K562 (cell line): ENCODE data around the gene PRDM2. TPM values are rescaled to one million over a fixed set of nuclear protein-coding genes. Genes with fewer than 3 reads are reported as not detected.

Experiments used
- ATAC-seq: fragments of 200-7000 bp; cut with Tn5 transposase; 3 replicates; pipeline ENCODE4 v1.9.1; 2020; ENCODE audit warnings: moderate library complexity
- BruUV-seq: library from RNA; stranded (reverse); fragments of 400-500 nt; replicated peaks from 2 replicates; lab custom pipeline; 2021; lab: Mats Ljungman, UMichigan
- CTCF ChIA-PET: fragments of 300-600 bp; formaldehyde crosslinking; extraction: SDS; loops from one replicate; lab custom pipeline; 2021; ENCODE audit warnings: low intra/inter-chr PET ratio; lab: Yijun Ruan, JAX
- POLR2A ChIA-PET: fragments of 300-600, 350-650 bp; sonication (Branson Sonifier 250); formaldehyde crosslinking; extraction: SDS; loops from one replicate; lab custom pipeline; 2021; ENCODE audit warnings: antibody characterized with exemption, inconsistent platforms; lab: Yijun Ruan, JAX
- DNase-seq, 4 experiments: peaks; one replicate each; pipeline versions ENCODE4 v3.0.0 to v3.0.0-alpha.2; 2011 to 2018; ENCODE audit warnings: low spot score in 3 of 4, mixed read lengths in 3 of 4; ENCODE audit errors: extremely low read depth in 1 of 4
- FAIRE-seq: peaks from 2 replicates; lab custom pipeline; 2011; peaks lifted over from hg19 to GRCh38; lab: Jason Lieb, UNC
- H2AFZ ChIP-seq: 2 replicates; pipeline ENCODE4 v1.6.0; 2011; ENCODE audit warnings: low read depth, low read length, control low read depth, inconsistent platforms
- H3K27ac ChIP-seq: fragments of 200-600 bp; 3 replicates; pipeline ENCODE4 v1.8.0; 2011; ENCODE audit warnings: low read depth, mild to moderate bottlenecking, control low read depth, inconsistent platforms, low read length, moderate library complexity, mixed read lengths; ENCODE audit errors: extremely low read depth
- H3K27me3 ChIP-seq, 2 experiments: fragments of 300-600 bp in 1 of 2; 2 replicates in 1 of 2; 3 replicates in 1 of 2; pipeline versions ENCODE4 v1.6.0 to v1.8.0; 2011; ENCODE audit warnings: inconsistent platforms in 2 of 2, low read length in 2 of 2, mild to moderate bottlenecking in 1 of 2, mixed read lengths in 1 of 2, moderate library complexity in 1 of 2; ENCODE audit not compliant: control insufficient read depth in 2 of 2, insufficient read depth in 2 of 2
- H3K36me3 ChIP-seq: fragments of 300-600 bp; 3 replicates; pipeline ENCODE4 v1.8.0; 2011; ENCODE audit warnings: mild to moderate bottlenecking, low read length, inconsistent platforms; ENCODE audit not compliant: control insufficient read depth, insufficient read depth
- H3K4me1 ChIP-seq, 2 experiments: fragments of 200-600 bp in 1 of 2; replicated peaks in 1 of 2; 2 replicates in 1 of 2; 3 replicates in 1 of 2; pipeline versions ENCODE4 v1.5.1 to v1.8.0; 2011; ENCODE audit warnings: inconsistent platforms in 2 of 2, low read length in 2 of 2, mild to moderate bottlenecking in 1 of 2, mixed read lengths in 1 of 2, moderate library complexity in 1 of 2; ENCODE audit not compliant: control insufficient read depth in 2 of 2, insufficient read depth in 2 of 2
- H3K4me2 ChIP-seq: 2 replicates; pipeline ENCODE4 v1.6.1; 2011; ENCODE audit warnings: low read length, control low read depth, inconsistent platforms, mixed read lengths; ENCODE audit not compliant: insufficient read depth
- H3K4me3 ChIP-seq: fragments of 200-600 bp; sonication (generic), shearing (Covaris generic); 2 replicates; pipeline ENCODE4 v1.5.1; 2016; ENCODE audit warnings: control low read depth, inconsistent platforms
- H3K79me2 ChIP-seq: fragments of 200-600 bp; 3 replicates; pipeline ENCODE4 v1.8.0; 2011; ENCODE audit warnings: low read length, inconsistent platforms; ENCODE audit not compliant: control insufficient read depth, insufficient read depth
- H3K9ac ChIP-seq, 2 experiments: 2 replicates each; pipeline versions ENCODE4 v1.6.0 to v1.6.1; 2011; ENCODE audit warnings: low read depth in 2 of 2, low read length in 2 of 2, control low read depth in 1 of 2, inconsistent platforms in 1 of 2, mild to moderate bottlenecking in 1 of 2, mixed read lengths in 1 of 2; ENCODE audit not compliant: insufficient read depth in 1 of 2
- H3K9me1 ChIP-seq: one replicate; pipeline ENCODE4 v1.6.0; 2011; ENCODE audit warnings: inconsistent platforms, mild to moderate bottlenecking, low read length, moderate library complexity; ENCODE audit not compliant: control insufficient read depth, insufficient read depth
- H3K9me3 ChIP-seq: replicated peaks from 2 replicates; pipeline ENCODE4 v1.5.1; 2011; ENCODE audit warnings: low read depth, low read length, inconsistent platforms; ENCODE audit not compliant: control insufficient read depth, insufficient read depth
- H4K20me1 ChIP-seq: replicated peaks from 2 replicates; pipeline ENCODE4 v1.6.1; 2011; ENCODE audit warnings: low read length, inconsistent platforms, mixed read lengths; ENCODE audit not compliant: control insufficient read depth, insufficient read depth
- CBFA2T2 ChIP-seq: fragments of 450-650 bp; conservative IDR thresholded peaks from 2 replicates; pipeline ENCODE4 v1.6.1; 2017; ENCODE audit warnings: mild to moderate bottlenecking
- CREB3L1 ChIP-seq: fragments of 450-650 bp; IDR thresholded peaks from 2 replicates; pipeline ENCODE4 v1.6.1; 2014; ENCODE audit warnings: low read depth, mild to moderate bottlenecking, moderate library complexity, borderline replicate concordance
- CTCF ChIP-seq, 3 experiments: IDR thresholded peaks in 2 of 3; conservative IDR thresholded peaks in 1 of 3; 2 replicates each; pipeline ENCODE4 v1.5.1; 2011 to 2012; ENCODE audit warnings: low read length in 3 of 3, mild to moderate bottlenecking in 3 of 3, control low read depth in 2 of 3, improper control_type of control experiment in 1 of 3, inconsistent platforms in 1 of 3, low read depth in 1 of 3, mixed read lengths in 1 of 3, moderate library complexity in 1 of 3; ENCODE audit not compliant: insufficient read depth in 2 of 3
- ESRRA ChIP-seq: fragments of 450-650 bp; IDR thresholded peaks from 2 replicates; pipeline ENCODE4 v1.6.1; 2014; ENCODE audit warnings: low read depth, mild to moderate bottlenecking, moderate library complexity, borderline replicate concordance
- ETS2 ChIP-seq: IDR thresholded peaks from 2 replicates; pipeline ENCODE4 v1.6.1; 2016; ENCODE audit warnings: borderline replicate concordance, missing genetic modification characterization, mild to moderate bottlenecking, moderate library complexity, missing compliant biosample characterization; ENCODE audit not compliant: poor library complexity, severe bottlenecking
- GATA2 ChIP-seq: sonication (generic); formaldehyde crosslinking; IDR thresholded peaks from 2 replicates; pipeline ENCODE4 v1.4.0; 2020; ENCODE audit warnings: mild to moderate bottlenecking, missing genetic modification reagents
- KLF1 ChIP-seq: fragments of 450-650 bp; IDR thresholded peaks from 2 replicates; pipeline ENCODE4 v1.6.1; 2016; ENCODE audit warnings: missing genetic modification characterization, missing compliant biosample characterization
- MCM3 ChIP-seq: fragments of 450-650 bp; IDR thresholded peaks from 2 replicates; pipeline ENCODE4 v1.6.1; 2016
- MECOM ChIP-seq: fragments of 250-450 bp; sonication (Bioruptor Pico); IDR thresholded peaks from 2 replicates; pipeline ENCODE4 v1.8.0; 2022; ENCODE audit warnings: inconsistent platforms
- MTA2 ChIP-seq: fragments of 450-650 bp; IDR thresholded peaks from 2 replicates; pipeline ENCODE4 v1.6.1; 2016; ENCODE audit warnings: low read depth
- NCOR1 ChIP-seq: fragments of 450-650 bp; IDR thresholded peaks from 2 replicates; pipeline ENCODE4 v1.6.1; 2016; ENCODE audit warnings: mild to moderate bottlenecking, moderate library complexity
- SIN3A ChIP-seq, 2 experiments: fragments of 150-350 bp in 1 of 2; IDR thresholded peaks; 2 replicates each; pipeline ENCODE4 v1.6.1; 2011 to 2016; ENCODE audit warnings: borderline replicate concordance in 2 of 2, low read depth in 2 of 2, low read length in 2 of 2, mild to moderate bottlenecking in 2 of 2, moderate library complexity in 2 of 2; ENCODE audit not compliant: control insufficient read depth in 1 of 2
- SMARCA5 ChIP-seq: fragments of 450-650 bp; IDR thresholded peaks from 2 replicates; pipeline ENCODE4 v1.6.1; 2016
- ZNF408 ChIP-seq: fragments of 250-450 bp; sonication (Bioruptor Pico); IDR thresholded peaks from 2 replicates; pipeline ENCODE4 v1.4.0; 2020; ENCODE audit warnings: low read depth, mild to moderate bottlenecking, moderate library complexity
- ZNF830 ChIP-seq: fragments of 250-450 bp; sonication (Bioruptor Pico); IDR thresholded peaks from 2 replicates; pipeline ENCODE4 v1.5.0; 2021; ENCODE audit warnings: mild to moderate bottlenecking
- WGBS: fragments of 100-300 bp; shearing (Covaris generic); methylation state at CpG from one replicate; pipeline ENCODE4 v1.1.6; 2016; ENCODE audit warnings: low coverage, mixed read lengths; ENCODE audit not compliant: insufficient coverage; ENCODE audit errors: missing lambda C conversion rate; 5-methylcytosine and 5-hydroxymethylcytosine counted together
- in situ Hi-C: fragments of 300-500 bp; cut with MboI; formaldehyde crosslinking; loops from 4 replicates; pipeline ENCODE4 v1.15.0; 2018; ENCODE audit warnings: inconsistent platforms, mixed read lengths
- intact Hi-C: fragments of 100-400 bp; cut with micrococcal nuclease; formaldehyde crosslinking; loops from 2 replicates; pipeline ENCODE4 v1.14.2; 2022
- polyA plus RNA-seq, 8 experiments: library from polyadenylated mRNA; depleted of rRNA in 4 of 8; stranded (reverse) in 5 of 8; unstranded in 3 of 8; fragments of >200 nt; fragmentation: Nextera tagmentation in 2 of 8; fragmentation: Illumina TruSeq in 1 of 8; extraction: Ambion mirVana in 2 of 8; extraction: Trizol in 1 of 8; gene quantifications; 2 replicates each; pipeline versions ENCODE4 v1.2.1 to v1.2.3, GENCODE V29; 2011 to 2014; ENCODE audit warnings: inconsistent platforms in 1 of 8, missing spikeins in 1 of 8
- total RNA-seq, 7 experiments: library from RNA; depleted of rRNA in 6 of 7; stranded (reverse); fragments of >200 nt in 6 of 7; fragmentation: Illumina TruSeq in 2 of 7; extraction: Trizol in 2 of 7; gene quantifications; 2 replicates each; pipeline versions ENCODE4 v1.2.1 to v1.2.3, GENCODE V29; 2011 to 2021; ENCODE audit warnings: low replicate concordance in 1 of 7

Gene PRDM2
- total and polyA plus RNA-seq, 9 of the 15 experiments (the other 6 are each of a cell fraction or from before 2014, with no cell fraction given) = 5.4 to 27.6 (median 12.5) TPM

- H2AFZ ChIP-seq = no peak overlapping the region
- ATAC-seq (no peak), FAIRE-seq (no peak), DNase-seq (no peak)
- H3K9me3 ChIP-seq = no peaks in the 10 kb centered on the region
- CTCF ChIA-PET = no interaction called here
- no peak overlapping the region for H3K4me2 ChIP-seq
- no peaks in the 10 kb centered on the region for H3K36me3 ChIP-seq
- H3K9ac ChIP-seq = no peak overlapping the region
- peaks cover 5% of the 10 kb centered on the region; the same call in 1 of the 2 replicates for H4K20me1 ChIP-seq
- BruUV-seq = no TSS peak
- H3K9me1 ChIP-seq = no peaks in the 10 kb centered on the region
- 0% methylated on average over 5 of the region's 5 CpGs for WGBS
- peaks cover 4 to 8% of the 10 kb centered on the region in 2 experiments; a peak in 3 of 5 replicates for H3K4me1 ChIP-seq
- intact Hi-C loops = no loop called here
- POLR2A ChIA-PET = interaction anchor here (1.2 kb wide), 1 partner anchor 10 kb away, joined by 3 read pairs; no protein-coding TSS in a partner anchor
- in situ Hi-C loops = no loop called here
- no peak overlapping the region for H3K4me3 ChIP-seq
- TF ChIP-seq GATA2 (CRISPR knock-in tag) = no peak
- no peak for TF ChIP-seq ETS2 (tag)
- no peak for TF ChIP-seq CBFA2T2
- TF ChIP-seq MCM3 = no peak
- TF ChIP-seq MTA2 = no peak
- no peak for TF ChIP-seq ZNF830
- TF ChIP-seq ESRRA = no peak
- TF ChIP-seq CTCF (IDR thresholded peaks at IDR 0.05 in 2 of 3, conservative IDR thresholded peaks at IDR 0.05 in 1 of 3; ENCODE audit: insufficient read depth in 2 of 3, low read depth in 1 of 3, low read length in 3 of 3) = no peak
- no peak for TF ChIP-seq NCOR1
- TF ChIP-seq KLF1 = no peak
- TF ChIP-seq MECOM = no peak
- no peak for TF ChIP-seq CREB3L1
- TF ChIP-seq ZNF408 = no peak
- no peak for TF ChIP-seq SMARCA5
- TF ChIP-seq SIN3A (IDR thresholded peaks at IDR 0.05; ENCODE audit: borderline replicate concordance in 2 of 2, control insufficient read depth in 1 of 2, low read depth in 2 of 2, low read length in 2 of 2) = no peak
- no peak overlapping the region for H3K27ac ChIP-seq
- peaks cover 0 to 20% of the 10 kb centered on the region in 2 experiments; a peak in 2 of 5 replicates for H3K27me3 ChIP-seq
- H3K79me2 ChIP-seq = no peaks in the 10 kb centered on the region
Measured at GRCh38 chr1:13864760-13865159, 164.8 kb downstream of the PRDM2 start.
